Kidney epithelial cell (primary cell): ENCODE measurements around the gene ATP11A. TPM values are rescaled to one million over a fixed set of nuclear protein-coding genes. Genes with fewer than 3 reads are reported as not detected.

Experiments used
- DNase-seq: peaks from one replicate; pipeline ENCODE4 v3.0.0-alpha.2; 2010; ENCODE audit warnings: low read depth
- H3K27me3 ChIP-seq: 2 replicates; pipeline ENCODE4 v1.6.0; 2011; ENCODE audit warnings: low read length; ENCODE audit not compliant: control insufficient read depth, insufficient read depth
- H3K36me3 ChIP-seq: 2 replicates; pipeline ENCODE4 v1.5.1; 2011; ENCODE audit warnings: low read length; ENCODE audit not compliant: control insufficient read depth, insufficient read depth
- H3K4me3 ChIP-seq: 2 replicates; pipeline ENCODE4 v1.5.1; 2011; ENCODE audit warnings: low read depth, mild to moderate bottlenecking, control low read depth, low read length
- total RNA-seq: library from RNA; depleted of rRNA; stranded (reverse); fragments of >200 nt; gene quantifications from 2 replicates; pipeline ENCODE4 v1.2.3, GENCODE V29; 2015
- TF ChIP-seq, protein P1 (sequence below): IDR thresholded peaks from 2 replicates; pipeline ENCODE4 v1.5.1; 2011; ENCODE audit warnings: mild to moderate bottlenecking, moderate library complexity, low read length, control low read depth, inconsistent platforms; ENCODE audit not compliant: insufficient read depth, poor library complexity, severe bottlenecking

ATP11A gene
- total RNA-seq, 1 donor from 2014 or later: 31.5 TPM

DNA sequence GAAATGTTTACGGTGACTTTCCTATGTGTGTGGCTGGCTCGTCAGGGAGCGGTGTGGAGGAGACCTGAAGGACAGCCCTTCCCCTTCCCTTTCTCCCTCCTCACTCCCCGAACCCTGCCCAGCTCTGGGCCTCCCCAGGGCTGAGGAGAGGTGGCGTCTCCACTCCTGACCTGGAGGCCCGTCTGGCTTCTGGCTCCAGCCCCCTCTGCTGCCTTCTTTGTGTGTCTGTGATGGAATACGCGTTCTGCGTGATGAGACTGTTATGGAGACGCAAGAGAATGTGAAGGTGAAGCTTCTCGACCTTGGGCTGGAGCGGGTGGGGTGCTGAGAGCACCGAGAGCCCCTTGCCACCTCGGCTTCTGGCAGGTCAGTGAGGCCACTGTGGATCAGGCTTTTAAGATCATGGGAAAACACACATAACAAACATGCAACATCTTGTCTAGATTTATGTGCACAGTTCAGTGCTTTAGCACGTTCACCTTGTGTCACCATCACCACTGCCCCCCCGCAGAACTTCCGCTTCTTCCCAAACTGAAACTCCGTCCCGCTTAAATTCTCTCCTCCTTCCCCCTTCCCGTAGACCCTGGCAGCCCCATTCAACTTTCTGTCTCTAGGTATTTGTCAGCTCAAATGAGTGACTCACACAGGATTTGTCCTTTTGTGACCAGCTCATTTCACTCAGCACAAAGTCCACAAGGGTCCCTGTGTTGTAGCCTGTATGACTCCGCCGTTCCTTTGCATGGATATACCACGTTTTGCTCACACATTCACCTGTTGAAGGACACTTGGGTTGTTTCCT, 24.7 kb downstream of the ATP11A start:
- Histone ChIP-seq H3K27me3 (no peaks in the 10 kb centered on the region), H3K36me3 (no peaks in the 10 kb centered on the region), H3K4me3 (no peak overlapping the region)
- TF ChIP-seq, protein P1, sequence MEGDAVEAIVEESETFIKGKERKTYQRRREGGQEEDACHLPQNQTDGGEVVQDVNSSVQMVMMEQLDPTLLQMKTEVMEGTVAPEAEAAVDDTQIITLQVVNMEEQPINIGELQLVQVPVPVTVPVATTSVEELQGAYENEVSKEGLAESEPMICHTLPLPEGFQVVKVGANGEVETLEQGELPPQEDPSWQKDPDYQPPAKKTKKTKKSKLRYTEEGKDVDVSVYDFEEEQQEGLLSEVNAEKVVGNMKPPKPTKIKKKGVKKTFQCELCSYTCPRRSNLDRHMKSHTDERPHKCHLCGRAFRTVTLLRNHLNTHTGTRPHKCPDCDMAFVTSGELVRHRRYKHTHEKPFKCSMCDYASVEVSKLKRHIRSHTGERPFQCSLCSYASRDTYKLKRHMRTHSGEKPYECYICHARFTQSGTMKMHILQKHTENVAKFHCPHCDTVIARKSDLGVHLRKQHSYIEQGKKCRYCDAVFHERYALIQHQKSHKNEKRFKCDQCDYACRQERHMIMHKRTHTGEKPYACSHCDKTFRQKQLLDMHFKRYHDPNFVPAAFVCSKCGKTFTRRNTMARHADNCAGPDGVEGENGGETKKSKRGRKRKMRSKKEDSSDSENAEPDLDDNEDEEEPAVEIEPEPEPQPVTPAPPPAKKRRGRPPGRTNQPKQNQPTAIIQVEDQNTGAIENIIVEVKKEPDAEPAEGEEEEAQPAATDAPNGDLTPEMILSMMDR: no peak
- DNase-seq: no peak

DNA sequence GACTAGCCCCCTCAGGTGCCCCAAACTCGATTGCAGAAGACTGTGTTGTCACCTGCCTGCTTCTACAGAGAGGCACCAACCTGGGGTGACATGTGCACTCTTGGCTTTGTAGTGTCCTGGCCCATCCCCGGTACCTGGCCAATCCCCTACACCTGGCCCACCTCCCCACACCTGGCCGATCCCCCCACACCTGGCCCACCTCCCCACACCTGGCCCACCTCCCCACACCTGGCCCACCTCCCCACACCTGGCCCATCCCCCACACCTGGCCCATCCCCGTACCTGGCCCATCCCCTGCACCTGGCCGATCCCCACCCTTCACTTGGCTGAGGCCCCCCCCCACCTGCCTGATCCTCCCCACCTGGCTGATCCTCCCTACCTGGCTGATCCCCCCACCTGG, 25.4 kb downstream of the ATP11A start:
- H3K36me3 ChIP-seq: no peaks in the 10 kb centered on the region
- no peak overlapping the region for H3K4me3 ChIP-seq
- TF ChIP-seq, protein P1: no peak
- no peaks in the 10 kb centered on the region for H3K27me3 ChIP-seq
- no peak for DNase-seq

DNA sequence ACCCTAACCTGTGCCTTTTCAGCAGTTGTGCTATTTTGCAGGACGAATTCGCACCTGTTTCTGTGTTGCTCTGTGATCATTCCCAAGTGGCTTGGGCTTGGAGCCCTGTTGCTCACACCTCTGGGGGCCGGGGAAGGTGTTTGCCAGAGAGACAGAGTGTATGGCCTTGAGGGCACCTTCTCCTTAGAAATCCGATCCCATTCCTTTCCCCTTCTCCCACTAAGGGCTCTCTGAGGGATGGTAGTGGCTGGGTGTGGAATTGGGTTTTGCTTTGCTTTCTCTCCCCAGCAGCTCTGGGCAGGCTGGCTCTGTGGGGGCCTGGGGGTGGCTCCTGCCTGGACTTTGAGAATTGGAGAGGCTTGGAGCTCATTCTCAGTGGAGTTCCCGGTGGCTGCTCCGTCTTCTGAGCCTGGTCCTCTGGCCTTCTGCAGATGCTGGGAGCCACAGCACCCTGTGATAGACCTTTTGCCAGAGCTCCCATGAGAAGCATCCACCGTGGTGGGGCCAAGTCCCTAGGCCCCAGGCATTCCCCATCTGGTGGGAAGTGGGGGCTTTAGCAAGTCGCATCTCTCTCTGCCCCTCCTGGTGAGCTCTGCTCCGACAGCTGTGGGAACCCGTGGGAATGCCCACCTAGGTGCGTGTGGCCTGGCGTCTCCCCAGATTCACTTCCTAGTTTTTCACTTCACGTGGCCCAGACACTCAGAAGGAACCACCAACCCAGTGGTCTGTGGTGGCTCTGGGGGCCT, 26.1 kb downstream of the ATP11A start:
- DNase-seq: no peak
- Histone ChIP-seq H3K4me3 (no peak overlapping the region), H3K27me3 (no peaks in the 10 kb centered on the region), H3K36me3 (no peaks in the 10 kb centered on the region)
- TF ChIP-seq, protein P1: no peak

DNA sequence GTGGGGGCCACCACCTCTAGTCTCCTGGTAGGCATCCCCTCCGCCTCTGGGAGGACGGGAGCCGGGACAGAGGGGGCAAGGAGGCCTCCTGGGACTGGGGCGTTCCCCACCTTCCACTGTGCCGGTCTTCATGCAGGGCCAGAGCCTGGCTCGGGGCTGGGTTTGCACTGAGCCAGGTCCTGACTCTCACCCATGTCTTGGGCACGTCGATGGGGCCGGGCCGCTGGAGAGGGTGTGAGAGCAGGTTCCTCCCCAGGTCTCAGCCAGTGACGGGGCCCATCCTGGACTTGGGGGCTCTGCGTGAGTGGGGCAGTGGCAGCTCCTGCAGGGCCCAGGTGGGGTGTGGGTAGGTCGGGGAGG, 26.6 kb downstream of the ATP11A start:
- no peak for DNase-seq
- Histone ChIP-seq H3K36me3 (no peaks in the 10 kb centered on the region), H3K4me3 (no peak overlapping the region), H3K27me3 (no peaks in the 10 kb centered on the region)
- TF ChIP-seq, protein P1: no peak

DNA sequence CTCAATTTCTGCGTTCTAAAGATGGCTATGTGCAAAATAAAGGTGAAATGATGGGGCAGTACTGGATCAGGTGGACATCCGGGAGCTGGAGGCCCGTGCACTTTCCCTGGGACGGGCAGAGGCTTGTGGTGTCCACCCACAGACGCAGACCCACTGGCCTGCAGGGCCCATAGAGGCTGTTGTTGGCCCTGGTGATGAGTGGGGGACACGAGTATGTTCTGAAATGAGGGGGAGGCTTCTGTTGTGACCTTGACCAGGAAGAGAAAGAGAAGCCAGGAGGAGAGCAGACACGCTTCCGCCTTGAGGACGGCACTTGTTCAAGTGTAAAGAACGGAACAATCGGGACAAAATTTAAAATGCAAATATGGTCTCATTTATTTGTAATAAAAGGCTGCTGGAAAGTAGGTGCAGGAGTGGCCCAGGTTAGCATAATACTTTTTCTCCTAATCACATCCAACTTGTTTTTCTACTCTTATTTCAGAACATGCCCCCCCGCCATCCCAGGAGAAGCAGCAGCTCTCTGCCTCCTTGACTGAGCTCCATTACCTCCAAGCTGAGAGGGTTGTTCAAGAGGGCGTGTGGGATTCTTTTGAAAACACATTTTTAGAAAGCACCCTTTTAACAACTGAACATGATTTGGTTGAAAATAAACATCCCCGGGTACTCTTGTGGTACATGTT, 27.1 kb downstream of the ATP11A start:
- no peak for DNase-seq
- Histone ChIP-seq H3K4me3 (no peak overlapping the region), H3K36me3 (no peaks in the 10 kb centered on the region), H3K27me3 (no peaks in the 10 kb centered on the region)
- TF ChIP-seq, protein P1: no peak
